ENCODE measurements around the gene WEE2.

GRCh38 chr7:141715794-141716689, 7.9 kb downstream of the WEE2 start:
- TF ChIP-seq CTCF (IDR thresholded peaks at IDR 0.05) (no peak), EP300 (IDR thresholded peaks at IDR 0.05; ENCODE audit: low read depth) (no peak), POLR2A (IDR thresholded peaks at IDR 0.05) (no peak), POLR2AphosphoS5 (IDR thresholded peaks at IDR 0.05) (no peak)

Data from transverse colon (tissue), 4 donors.